ENCODE data around the gene C1orf210.

C1orf210 gene

DNA sequence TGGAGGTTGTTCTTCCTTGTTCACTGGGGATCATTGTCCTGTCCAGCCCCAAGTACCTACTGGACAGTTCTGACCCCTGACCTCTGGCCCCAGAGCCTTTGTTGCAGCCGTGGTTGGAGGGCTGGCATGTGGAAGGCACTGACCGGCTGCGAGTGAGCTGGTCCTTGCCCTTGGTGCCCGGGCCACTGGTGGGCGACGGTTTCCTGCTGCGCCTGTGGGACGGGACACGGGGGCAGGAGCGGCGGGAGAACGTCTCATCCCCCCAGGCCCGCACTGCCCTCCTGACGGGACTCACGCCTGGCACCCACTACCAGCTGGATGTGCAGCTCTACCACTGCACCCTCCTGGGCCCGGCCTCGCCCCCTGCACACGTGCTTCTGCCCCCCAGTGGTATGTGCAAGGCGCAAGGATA lies 26.8 kb upstream of the C1orf210 start:
- DNase-seq (ENCODE audit: low spot score) = no peak

DNA sequence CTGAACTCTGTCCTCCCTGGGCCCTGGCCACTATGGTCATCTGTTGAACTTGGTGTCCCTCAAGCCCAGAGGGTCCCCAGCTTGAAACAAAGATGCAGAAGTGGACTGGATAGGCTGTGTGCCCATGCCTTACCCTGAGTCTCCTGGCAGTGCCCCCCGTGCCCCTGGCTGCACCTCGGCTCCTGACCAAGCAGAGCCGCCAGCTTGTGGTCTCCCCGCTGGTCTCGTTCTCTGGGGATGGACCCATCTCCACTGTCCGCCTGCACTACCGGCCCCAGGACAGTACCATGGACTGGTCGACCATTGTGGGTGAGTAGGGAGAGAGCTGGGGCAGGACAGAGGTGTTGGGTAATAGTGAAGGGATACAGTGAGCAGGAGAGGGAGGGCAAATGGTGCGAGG lies 26.1 kb upstream of the C1orf210 start:
- DNase-seq (ENCODE audit: low spot score) = no peak

DNA sequence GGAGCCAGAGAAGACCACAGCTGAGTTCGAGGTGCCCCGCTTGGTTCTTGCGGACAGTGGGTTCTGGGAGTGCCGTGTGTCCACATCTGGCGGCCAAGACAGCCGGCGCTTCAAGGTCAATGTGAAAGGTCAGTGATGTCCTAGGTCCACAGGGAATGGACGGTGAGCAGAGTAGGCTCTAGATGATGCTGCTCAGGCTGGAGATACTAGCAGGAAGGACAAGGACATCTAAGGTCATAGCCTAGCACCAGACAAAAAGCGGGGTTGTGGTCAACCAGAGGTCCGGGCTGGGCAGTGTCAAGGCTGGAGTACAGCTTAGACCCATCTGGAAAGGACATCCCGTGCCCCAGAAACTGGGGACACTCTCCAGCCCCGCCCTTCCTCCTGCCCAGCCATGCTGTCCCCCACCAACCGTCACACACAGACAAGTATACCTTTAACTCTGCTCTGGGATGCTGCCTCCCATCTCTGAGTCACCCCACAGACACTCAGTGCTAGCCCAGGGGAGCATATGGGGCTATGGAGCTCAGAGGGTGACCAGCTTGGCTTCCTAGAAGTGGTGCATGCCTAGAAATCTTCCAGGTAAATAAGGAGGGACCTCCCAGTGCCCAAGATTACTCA lies 24.1 kb upstream of the C1orf210 start:
- DNase-seq (ENCODE audit: low spot score) = no peak

DNA sequence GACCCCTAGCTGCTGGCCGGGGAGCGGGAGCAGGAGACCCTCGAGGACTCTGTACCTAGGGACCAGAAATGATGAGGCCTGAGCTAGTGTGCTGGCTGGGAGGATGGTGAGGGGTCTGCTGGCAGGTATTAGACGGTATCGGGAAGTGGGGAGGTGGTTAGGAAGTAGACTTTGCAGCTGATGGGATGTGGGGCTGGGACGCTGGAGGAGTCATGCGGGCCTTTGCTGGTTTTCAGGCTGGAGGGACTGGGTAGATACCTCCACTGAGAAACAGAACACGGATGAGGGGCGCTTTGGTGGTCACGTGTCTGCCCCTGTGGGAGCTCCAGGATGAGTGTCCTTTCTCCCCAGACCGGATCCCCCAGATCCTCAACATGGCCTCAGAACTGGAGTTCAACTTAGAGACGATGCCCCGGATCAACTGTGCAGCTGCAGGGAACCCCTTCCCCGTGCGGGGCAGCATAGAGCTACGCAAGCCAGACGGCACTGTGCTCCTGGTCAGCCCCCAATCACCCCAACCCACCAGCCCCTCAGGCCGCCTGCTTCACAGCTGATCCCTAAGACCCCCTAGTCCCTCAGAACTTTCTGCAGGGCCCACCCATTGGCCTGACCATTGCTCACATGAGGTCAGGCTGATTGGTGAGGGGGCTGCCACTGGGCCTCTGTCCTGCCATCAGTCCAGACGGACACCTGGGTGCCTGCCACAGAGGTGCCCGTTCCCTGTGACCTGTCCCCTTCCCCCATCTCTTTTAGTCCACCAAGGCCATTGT lies 23.4 kb upstream of the C1orf210 start:
- DNase-seq (ENCODE audit: low spot score) = no peak

DNA sequence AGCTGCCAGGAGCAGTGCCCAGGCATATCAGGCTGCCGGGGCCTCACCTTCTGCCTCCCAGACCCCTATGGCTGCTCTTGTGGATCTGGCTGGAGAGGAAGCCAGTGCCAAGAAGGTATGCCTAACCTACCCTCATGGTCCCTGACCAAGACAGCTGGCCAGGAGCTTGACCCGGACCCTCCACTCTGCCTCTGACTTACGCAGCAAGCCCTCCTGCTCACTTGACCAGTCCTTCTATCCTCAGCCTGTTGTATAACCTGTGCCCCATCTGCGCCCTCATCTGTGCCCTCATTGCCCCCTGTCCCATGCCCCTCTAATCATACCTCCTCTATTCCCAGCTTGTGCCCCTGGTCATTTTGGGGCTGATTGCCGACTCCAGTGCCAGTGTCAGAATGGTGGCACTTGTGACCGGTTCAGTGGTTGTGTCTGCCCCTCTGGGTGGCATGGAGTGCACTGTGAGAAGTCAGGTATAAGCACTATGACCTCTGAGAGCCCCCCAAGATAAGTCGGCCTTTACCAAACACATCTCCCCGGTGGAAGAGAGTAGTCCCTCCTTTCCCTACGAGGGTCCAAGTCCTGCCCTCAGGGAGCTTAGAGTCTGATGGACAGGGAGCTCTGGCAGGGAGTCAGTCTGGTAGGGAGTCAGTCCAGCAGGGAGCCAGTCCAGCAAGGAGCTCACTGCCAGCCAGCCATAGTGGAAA lies 22.2 kb upstream of the C1orf210 start:
- no peak for DNase-seq (ENCODE audit: low spot score)

DNA sequence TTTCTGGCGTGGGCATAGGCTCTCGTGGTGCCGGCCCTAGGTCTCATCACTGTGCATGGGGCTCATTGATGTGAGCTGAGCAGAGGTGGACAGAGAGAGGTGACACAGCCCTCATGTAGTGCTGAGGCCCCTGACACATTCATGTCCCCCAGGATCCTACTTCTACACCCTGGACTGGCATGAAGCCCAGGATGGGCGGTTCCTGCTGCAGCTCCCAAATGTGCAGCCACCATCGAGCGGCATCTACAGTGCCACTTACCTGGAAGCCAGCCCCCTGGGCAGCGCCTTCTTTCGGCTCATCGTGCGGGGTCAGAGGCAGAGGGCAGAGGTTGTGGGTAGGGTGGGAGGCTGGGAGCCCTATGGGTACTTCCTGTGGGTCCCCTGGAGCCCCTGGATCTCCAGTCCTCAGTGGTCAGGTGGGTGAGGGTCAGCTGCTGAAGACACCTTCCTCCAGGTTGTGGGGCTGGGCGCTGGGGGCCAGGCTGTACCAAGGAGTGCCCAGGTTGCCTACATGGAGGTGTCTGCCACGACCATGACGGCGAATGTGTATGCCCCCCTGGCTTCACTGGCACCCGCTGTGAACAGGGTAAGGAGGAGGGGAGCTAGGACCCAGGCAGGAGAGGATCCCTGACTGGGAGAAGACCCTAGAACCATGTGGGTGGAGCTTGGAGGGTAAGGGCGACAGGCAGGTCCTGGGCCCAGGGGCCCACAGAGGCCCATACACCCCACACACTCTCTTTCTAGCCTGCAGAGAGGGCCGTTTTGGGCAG lies 21.5 kb upstream of the C1orf210 start:
- no peak for DNase-seq (ENCODE audit: low spot score)

DNA sequence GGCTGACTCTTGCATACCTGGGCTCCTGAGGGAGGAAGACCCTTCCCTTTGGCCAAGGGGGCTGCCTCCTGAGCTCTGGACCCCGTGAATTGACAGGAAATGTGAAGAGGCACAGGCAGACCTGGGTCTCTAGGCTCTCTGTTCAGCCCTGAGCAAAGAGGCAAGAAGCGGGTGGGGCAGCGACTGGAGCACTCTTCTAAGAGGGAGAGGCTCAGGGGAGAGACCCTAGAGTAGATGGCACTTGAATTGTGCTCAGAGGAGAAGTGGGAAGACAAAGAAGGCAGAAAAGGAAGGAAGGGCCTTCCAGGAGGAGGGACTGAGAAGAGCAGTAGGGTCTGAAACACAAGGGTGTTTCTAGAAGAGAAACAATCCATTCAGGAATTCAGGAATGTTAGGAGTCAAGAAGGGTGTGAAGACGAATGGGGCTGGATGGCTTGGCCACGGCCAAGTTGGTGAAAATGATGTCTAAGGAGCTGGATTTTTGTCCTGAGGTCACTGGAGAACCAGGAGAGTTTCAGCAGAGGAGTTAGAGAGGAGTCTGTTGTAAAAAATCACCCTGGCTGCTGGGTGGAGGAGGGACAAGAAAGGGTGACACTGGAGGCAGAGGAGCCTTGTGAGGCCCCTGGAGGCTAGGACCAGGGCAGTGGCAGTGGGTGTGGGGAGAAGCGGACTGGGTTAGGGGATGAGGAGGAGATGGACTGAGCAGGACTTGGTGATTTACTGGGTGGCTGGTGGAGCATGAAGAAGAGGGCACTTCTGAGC lies 20.7 kb upstream of the C1orf210 start:
- DNase-seq (ENCODE audit: low spot score) = no peak

DNA sequence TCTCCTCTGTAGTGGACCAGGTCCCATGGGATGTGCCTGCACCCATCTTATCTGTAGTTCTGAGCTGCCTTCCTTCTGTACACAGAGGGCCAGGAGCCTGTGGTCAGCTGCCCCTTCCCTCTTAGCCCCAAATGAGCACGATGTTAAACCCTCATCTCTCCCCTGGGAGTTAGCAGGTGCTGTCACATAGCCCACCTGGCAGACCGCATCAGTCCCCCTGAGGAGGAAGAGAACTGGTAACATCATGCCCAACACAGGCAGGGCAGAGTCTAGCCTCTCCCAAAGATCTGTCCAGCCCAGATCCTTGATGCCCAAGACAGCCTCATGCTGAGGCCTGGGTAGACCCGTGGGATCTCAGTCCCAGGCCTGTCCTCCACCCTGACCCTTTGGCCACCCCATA lies 20.1 kb upstream of the C1orf210 start:
- DNase-seq (ENCODE audit: low spot score) = no peak

DNA sequence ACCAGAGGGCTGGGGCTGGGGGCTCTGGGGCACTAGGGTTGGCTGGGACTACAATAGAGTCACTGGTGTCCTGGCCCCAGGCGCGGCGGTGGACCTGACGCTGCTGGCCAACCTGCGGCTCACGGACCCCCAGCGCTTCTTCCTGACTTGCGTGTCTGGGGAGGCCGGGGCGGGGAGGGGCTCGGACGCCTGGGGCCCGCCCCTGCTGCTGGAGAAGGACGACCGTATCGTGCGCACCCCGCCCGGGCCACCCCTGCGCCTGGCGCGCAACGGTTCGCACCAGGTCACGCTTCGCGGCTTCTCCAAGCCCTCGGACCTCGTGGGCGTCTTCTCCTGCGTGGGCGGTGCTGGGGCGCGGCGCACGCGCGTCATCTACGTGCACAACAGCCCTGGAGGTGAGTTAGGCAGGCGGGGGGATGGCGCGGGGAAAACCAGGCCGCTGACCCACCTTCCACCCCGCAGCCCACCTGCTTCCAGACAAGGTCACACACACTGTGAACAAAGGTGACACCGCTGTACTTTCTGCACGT lies 19.5 kb upstream of the C1orf210 start:
- DNase-seq (ENCODE audit: low spot score) = no peak

DNA sequence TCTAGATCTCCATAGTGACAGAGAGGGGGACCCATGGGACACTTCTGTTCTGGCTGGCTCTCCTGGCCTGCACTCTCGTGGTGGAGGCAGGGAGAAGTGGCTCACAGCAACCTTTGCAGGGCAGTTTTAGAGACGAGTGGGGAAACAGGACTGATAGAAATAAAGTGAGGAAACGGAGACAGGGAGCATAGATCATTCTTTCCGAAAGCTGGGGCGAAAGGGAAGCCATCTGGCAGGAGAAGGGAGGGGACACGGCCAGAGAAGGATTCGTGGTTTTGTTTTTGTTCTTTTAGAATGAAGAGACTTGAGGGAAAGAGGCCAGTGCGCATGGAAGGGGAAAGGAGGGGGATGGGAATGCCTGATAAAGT lies 18.9 kb upstream of the C1orf210 start:
- DNase-seq (ENCODE audit: low spot score) = no peak

DNA sequence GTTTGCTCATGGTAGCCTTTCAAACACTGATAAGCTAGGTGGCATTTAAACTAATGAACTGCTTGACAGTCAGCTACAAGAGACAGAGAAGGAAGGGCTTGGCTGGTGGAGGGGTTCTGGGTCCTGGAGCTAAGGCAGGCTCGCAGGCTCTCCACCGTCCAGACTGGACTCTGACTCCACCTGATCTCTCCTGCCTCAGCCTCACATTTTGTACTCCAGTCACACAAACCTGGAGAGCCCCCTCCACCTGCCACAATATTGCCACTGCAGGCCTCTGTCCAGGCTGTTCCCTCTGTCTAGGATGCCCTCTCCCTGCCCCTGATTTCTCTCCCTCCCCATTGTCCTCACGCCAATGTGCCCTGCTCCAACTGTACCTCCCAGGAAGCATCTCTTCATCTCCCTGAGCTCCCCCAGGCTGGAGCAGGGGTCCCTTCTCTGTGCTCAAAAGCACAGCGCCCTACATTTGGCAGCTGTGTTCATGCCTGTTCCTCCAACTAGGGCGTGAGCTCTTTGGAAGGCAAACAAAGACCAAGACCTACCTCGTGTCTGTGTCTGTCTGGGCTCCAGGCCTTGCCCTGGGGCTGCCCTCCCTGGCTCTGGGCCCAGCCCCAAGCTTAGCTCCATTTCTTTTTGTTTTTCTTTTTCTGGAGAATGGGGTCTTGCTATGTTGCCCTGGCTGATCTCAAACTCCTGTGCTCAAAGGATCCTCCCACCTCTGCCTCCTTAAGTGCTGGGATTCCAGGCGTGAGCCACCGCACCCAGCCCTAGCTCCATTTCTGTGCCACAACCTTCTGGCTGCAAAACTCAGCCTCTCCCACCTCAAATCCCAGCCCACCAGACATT lies 18.3 kb upstream of the C1orf210 start:
- DNase-seq (ENCODE audit: low spot score) = no peak

DNA sequence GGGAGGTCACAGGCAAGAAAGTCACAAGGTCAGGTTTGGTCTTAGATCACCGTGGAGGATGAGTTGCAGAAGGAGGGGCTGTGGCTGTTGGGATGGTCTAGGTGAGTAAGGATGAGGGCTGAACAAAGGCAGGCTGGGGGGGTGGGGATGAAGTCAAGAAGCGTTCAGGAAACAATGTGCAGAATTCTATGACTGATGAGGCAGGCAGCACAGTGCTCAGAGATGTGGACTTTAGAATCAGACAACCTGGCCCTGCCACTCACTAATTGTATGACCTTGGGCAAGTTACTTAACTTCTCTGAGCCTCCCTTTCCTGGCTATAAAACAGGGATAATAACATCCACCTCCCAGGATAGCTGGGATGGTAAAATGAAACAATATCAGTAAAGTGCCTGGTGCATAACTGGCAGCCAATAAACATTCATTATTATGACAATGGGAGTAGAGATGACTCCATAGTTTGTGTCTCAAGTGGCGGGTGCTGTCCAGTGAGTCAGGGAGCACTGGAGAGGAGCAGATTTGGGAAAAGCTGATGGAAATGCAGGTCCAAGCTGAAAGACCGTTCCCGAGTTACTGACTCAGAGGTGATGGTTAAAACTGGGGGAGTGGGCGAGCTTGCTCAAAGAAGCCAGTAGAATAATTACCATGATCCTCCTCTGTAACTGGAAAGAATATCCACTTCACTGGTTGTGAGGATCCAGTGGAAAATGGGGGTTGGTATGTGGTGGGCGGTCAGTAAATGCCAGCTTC lies 17.5 kb upstream of the C1orf210 start:
- DNase-seq (ENCODE audit: low spot score) = no peak

DNA sequence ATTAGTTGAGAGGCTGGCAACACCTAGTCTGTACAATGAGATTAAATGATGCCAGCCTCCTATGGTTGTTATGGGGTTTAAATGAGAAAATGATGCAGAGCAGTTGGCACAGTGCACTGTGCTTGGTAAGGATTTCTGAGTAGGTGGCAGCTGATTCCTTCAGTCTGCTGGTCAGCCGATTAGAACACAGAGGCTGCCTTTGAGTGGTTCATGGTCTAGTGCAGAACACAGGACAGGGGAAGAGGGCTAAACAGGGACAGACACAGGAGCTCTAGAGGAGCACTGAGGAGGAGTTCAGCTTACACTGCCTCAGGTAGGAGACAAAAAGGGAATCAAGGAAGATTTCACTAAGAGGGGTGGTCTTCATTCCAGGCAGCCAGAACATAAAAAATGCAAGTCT lies 16.8 kb upstream of the C1orf210 start:
- peak; percentile 44 for DNase-seq (ENCODE audit: low spot score)

DNA sequence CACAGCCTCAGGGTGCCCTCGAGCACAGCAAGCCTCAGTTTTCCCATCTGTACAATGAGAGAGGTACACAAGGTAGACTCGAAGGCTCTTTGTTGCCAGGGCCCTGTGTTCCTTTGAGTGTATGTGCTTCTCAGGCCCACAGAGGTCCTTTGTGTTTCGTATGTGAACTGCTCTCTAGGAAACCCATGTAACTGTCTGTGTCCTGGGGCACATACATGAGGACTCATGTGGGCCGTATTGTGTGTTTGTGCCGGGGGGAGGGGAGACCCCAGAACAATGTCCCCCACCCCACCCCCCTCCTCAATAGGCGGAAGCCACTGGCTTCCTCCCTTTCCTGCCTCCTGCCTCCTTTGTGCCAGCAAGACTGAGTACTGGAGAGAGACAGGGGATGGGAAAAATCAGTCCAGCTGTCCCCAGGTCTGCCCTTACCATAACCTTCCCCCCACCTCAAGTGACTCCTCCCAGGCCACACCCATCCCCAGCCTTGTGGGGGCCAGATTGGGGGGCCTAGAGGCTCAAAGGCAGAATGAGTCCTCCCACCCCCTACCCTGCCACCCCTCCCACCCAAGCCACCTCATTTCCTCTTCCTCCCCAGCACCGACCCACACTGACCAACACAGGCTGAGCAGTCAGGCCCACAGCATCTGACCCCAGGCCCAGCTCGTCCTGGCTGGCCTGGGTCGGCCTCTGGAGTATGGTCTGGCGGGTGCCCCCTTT lies 15.2 kb upstream of the C1orf210 start, which contains the start of gene TIE1:
TSS of gene TIE1 (plus strand) at position 605 of the 717 bp plus-strand sequence. CDS start at position 695, 90 bp downstream.
- no peak for DNase-seq (ENCODE audit: low spot score)

DNA sequence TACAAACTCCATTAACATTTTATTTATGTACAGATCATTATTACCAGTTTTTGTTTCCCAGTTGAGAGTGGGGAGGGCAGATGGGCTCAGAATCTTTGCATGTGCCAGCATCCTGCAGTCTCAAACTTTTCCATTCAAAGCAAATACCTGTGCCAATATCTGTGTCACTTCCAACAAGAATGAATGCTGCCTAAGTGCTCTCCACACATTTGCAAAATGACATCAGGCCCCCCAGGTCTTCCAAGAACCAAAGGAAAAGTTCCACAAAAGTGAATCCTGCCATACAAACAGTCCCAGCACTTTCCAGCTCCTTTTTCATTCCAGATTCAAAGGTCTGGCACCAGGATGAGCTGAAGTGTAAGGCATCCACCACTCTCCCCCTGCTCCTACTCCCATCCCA lies 13.7 kb upstream of the C1orf210 start:
- DNase-seq (ENCODE audit: low spot score) = no peak

DNA sequence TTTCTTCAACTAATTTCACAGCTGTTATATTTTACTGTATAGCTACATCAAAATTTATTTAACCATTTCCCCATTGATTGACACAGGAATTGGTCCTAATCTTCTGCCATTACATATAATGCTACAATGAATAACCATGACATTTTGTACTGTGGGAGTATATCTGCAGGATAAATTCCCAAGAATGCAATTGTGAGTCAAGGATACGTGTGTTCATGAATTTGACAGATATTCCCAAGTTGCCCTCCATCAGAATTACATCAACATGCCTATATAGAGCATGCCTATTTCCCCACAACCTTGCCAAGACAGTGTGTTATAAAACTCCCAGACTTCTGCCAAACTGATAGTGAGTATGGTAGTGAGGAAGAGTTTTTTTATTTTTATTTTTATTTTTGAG lies 12.7 kb upstream of the C1orf210 start:
- DNase-seq (ENCODE audit: low spot score) = no peak

DNA sequence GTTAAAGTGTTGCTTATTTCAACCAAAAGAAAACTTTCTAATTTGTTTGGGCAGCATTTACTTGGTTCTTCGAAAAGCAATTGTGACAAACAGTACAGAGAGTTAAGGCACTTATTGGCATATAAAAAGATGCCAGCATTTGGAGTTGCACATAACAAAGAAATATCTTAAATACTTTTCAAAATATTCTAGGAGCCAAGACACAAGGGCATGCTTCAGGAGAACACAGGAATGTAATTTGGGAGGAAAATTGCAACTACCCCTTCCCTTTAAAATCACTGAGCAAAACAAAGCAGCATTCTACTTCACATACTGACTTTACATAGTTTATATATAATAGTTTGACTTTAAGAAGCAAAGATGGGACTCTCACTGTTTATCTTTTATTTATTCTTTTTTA lies 10.8 kb upstream of the C1orf210 start:
- DNase-seq (ENCODE audit: low spot score) = no peak

DNA sequence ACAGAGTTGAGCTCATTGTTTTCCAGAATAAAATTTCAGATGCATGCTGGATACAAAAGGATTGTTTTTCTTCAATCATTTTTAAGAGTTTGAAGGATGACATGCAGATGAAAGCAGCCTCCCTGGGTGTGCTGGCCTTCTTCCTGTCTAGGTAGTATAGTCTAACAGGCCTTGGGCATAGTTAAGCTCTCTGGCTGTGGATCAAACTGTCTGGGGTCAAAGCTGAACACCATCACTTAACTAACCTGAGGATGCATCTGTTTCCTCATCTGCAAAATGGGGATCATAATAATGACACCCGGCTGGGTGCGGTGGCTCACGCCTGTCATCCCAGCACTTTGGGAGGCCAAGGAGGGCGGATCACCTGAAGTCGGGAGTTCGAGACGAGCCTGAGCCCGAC lies 9.4 kb upstream of the C1orf210 start:
- no peak for DNase-seq (ENCODE audit: low spot score)
